PC-9 (cell line): ENCODE data around the gene SLC25A46.

Experiments used
- EZH2 ChIP-seq: fragments of 200-600 bp; sonication (generic); IDR thresholded peaks from 2 replicates; pipeline ENCODE4 v1.8.0; 2017; ENCODE audit warnings: antibody characterized with exemption, low read depth
- TF ChIP-seq, protein P1 (sequence below): fragments of 200-600 bp; sonication (generic); conservative IDR thresholded peaks from 2 replicates; pipeline ENCODE4 v1.6.1; 2017; ENCODE audit warnings: mixed run types, antibody characterized with exemption, mild to moderate bottlenecking, moderate library complexity

GRCh38 chr5:110735556-110735955, 3.3 kb upstream of the SLC25A46 start:
- TF ChIP-seq, protein P1, sequence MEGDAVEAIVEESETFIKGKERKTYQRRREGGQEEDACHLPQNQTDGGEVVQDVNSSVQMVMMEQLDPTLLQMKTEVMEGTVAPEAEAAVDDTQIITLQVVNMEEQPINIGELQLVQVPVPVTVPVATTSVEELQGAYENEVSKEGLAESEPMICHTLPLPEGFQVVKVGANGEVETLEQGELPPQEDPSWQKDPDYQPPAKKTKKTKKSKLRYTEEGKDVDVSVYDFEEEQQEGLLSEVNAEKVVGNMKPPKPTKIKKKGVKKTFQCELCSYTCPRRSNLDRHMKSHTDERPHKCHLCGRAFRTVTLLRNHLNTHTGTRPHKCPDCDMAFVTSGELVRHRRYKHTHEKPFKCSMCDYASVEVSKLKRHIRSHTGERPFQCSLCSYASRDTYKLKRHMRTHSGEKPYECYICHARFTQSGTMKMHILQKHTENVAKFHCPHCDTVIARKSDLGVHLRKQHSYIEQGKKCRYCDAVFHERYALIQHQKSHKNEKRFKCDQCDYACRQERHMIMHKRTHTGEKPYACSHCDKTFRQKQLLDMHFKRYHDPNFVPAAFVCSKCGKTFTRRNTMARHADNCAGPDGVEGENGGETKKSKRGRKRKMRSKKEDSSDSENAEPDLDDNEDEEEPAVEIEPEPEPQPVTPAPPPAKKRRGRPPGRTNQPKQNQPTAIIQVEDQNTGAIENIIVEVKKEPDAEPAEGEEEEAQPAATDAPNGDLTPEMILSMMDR: no peak
- no peak for TF ChIP-seq EZH2
